RWPE1 (cell line): ENCODE data around the gene CALML6.
A peak's percentile ranks its signal among the peaks of the same experiment; 100 is the strongest.

Experiments used
- CTCF ChIA-PET: fragments of 350-600 bp; sonication (Branson Sonifier 250); formaldehyde crosslinking; extraction: SDS; loops from one replicate; lab custom pipeline; 2021; lab: Yijun Ruan, JAX
- POLR2A ChIA-PET: fragments of 400-600 bp; formaldehyde crosslinking; extraction: SDS; loops from one replicate; lab custom pipeline; 2020; ENCODE audit warnings: antibody characterized with exemption; ENCODE audit not compliant: low non-redundant PET; lab: Yijun Ruan, JAX
- DNase-seq: peaks from one replicate; pipeline ENCODE4 v3.0.0; 2012; ENCODE audit warnings: low spot score
- H3K27ac ChIP-seq: fragments of 450-650 bp; 2 replicates; pipeline ENCODE4 v1.5.1; 2017
- TF ChIP-seq, protein P1 (sequence below): fragments of 450-650 bp; conservative IDR thresholded peaks from 2 replicates; pipeline ENCODE4 v1.5.1; 2017; ENCODE audit warnings: low read depth, mild to moderate bottlenecking

Gene CALML6, protein sequence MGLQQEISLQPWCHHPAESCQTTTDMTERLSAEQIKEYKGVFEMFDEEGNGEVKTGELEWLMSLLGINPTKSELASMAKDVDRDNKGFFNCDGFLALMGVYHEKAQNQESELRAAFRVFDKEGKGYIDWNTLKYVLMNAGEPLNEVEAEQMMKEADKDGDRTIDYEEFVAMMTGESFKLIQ

DNA sequence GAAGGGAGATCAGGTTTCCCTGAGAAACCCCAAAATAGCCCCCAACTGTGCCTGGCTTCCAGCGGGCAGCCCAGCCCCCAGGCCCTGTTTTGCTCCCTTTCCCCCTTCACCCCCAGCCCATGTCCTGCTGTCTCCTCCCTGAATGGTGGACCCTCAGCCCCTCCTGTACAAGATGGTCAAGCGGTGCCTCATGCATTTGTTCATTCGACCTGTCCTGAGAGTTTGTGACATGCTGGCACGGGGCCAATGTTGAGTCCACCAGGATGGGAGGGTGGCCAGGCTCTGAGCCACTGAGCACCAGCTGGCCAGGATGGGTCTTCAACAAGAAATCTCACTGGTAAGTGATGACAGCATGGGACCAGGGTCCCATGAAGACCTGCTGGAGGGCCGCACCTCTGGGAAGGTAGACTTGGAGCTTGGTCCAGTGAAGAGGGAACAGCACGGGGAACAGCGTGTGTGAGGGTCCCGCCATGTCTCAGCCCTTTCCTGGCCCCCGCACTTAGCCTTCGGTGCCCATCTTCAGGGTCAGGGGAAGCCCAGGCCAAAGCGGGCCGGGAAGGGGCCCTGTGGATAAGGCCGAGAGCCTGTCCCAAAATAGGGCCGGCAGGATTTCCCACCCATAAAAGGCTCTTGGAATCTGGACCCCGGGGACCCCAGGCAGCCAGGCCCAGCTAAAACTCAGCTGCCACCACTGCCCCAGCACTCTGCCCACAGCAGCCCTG lies at the start of gene CALML6:
CALML6 (plus strand) TSS at position 290 of the 722 bp plus-strand sequence; CDS start at position 311, 21 bp downstream.
- TF ChIP-seq, protein P1, sequence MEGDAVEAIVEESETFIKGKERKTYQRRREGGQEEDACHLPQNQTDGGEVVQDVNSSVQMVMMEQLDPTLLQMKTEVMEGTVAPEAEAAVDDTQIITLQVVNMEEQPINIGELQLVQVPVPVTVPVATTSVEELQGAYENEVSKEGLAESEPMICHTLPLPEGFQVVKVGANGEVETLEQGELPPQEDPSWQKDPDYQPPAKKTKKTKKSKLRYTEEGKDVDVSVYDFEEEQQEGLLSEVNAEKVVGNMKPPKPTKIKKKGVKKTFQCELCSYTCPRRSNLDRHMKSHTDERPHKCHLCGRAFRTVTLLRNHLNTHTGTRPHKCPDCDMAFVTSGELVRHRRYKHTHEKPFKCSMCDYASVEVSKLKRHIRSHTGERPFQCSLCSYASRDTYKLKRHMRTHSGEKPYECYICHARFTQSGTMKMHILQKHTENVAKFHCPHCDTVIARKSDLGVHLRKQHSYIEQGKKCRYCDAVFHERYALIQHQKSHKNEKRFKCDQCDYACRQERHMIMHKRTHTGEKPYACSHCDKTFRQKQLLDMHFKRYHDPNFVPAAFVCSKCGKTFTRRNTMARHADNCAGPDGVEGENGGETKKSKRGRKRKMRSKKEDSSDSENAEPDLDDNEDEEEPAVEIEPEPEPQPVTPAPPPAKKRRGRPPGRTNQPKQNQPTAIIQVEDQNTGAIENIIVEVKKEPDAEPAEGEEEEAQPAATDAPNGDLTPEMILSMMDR, result no peak
- CTCF ChIA-PET, result interaction anchor here (1.6 kb wide), 1 partner anchor 129 kb away, joined by 4 read pairs; no protein-coding TSS in a partner anchor
- POLR2A ChIA-PET, result no interaction called here
- no peak for DNase-seq
- 0 out of 2 replicates have a peak within 1 kb of the TSS, but pooled peaks have one; percentile 2 for H3K27ac ChIP-seq

DNA sequence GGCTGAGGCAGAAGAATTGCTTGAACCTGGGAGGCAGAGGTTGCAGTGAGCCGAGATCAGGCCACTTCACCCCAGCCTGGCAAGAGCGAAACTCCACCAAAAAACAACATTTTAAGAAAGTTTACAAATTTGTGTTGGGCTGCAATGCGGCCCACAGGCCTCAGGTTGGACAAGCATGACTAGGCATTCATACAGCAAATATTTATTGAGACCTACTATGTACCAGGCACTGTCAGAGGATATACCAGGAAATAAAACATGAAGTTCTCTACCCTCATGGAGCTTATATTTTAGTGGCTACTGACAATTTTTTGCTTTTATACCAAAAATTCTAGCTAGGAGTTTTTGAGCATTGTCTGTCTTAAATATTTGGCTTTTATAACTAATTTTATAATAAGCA lies 47.9 kb upstream of the CALML6 start:
- ChIA-PET CTCF (interaction anchor here (0.6 kb wide), 1 partner anchor 78 kb away, joined by 3 read pairs; no protein-coding TSS in a partner anchor), POLR2A (no interaction called here)
- no peak overlapping the region for H3K27ac ChIP-seq
- TF ChIP-seq, protein P1, result no peak
- no peak for DNase-seq

DNA sequence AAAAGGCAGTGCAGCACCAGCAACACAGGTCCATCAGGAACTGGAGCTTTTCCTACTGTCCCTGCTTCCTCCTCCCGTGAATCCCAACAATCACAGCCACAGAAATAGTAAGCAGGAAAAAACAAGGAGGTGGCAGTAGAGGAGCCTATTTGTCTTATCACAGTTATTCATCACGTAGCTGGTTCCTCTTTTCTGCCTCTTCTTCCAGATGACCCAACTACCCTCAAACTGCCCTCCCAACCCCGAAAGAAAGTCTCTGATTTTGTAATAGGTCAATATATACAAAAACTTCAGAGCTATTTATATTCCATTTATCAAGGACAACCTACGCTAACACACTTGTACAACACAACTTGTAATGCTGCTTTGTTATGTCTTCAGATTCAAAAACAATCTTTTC lies 45.6 kb upstream of the CALML6 start:
- no peak for DNase-seq
- ChIA-PET CTCF (interaction anchor here (0.6 to 1.0 kb wide), 2 partner anchors 11 to 70 kb away, joined by 4 read pairs; no protein-coding TSS in a partner anchor), POLR2A (no interaction called here)
- no peak overlapping the region for H3K27ac ChIP-seq
- TF ChIP-seq, protein P1, result no peak

DNA sequence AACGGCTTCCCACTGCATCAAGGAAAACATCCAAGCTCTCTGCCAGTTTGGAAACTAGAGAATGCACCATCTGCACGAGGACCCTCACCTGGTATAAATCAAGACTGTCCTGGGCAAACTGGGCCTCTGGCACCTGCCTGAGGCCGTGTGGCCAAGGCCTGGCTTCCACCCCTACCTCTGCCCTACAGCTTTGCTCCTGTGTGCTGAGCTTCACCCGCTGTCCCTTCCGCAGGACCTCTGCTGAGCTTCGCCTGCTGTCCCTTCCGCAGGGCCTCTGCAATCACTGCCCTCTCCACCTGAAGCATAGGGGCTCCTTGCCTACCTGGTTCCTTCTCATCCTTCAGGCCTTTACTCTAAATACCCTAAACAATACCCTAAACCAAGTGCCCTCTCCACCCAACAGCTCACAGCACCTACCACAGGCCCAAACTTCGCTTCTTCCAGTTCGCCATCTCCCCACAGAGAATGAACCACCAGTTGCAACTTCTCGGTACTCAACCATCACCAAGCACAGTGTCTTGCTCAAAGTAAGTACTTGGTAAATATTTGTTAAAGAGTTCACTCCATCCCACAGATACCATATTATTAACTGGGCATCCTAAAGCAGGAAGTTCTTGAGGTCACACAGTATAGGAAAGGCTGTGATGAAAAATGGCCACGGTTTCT lies 42.6 kb upstream of the CALML6 start:
- DNase-seq, result no peak
- TF ChIP-seq, protein P1, result no peak
- peak overlapping the region; percentile 16; the same call in 1 of the 2 replicates for H3K27ac ChIP-seq
- ChIA-PET CTCF (interaction anchor here (0.6 kb wide), 1 partner anchor 1056 kb away, joined by 5 read pairs; no protein-coding TSS in a partner anchor), POLR2A (no interaction called here)

DNA sequence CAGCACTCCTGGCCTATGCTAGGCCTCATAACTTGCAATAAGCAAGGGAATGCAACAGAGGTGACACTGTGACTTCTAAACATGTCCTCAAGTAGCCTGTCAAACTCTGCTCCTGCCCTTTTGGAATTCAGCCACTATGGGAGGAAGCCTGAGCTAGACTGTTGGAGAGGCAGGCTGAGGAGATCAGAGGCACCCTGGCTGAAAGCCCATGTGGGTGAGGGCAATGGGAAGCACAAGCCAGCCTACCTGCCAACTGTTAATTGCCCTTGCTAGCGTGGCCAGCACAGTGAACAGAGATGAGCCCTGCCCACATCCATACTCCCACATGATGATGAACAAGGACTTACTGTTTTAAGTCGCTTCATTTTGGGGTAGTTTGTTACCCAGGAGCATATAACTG lies 41.9 kb upstream of the CALML6 start:
- TF ChIP-seq, protein P1, result no peak
- no peak for DNase-seq
- POLR2A ChIA-PET, result no interaction called here
- CTCF ChIA-PET, result no interaction called here
- peak overlapping the region; percentile 28 for H3K27ac ChIP-seq

DNA sequence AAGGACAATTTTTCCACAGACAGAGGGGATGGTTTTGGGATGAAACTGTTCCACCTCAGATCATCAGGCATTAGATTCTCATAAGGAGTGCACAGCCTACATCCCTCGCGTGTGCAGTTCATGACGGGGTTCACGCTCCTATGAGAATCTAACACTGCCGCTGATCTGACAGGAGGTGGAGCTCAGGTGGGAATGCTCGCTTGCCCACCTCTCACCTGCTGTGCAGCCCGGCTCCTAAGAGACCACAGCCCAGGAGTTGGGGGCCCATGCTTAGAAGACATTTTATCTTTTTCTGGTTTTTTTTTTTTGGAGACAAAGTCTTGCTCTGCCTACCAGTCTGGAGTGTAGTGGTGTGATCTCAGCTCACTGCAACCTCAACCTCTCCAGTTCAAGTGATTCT lies 40.2 kb upstream of the CALML6 start:
- POLR2A ChIA-PET, result interaction anchor here (0.6 to 0.7 kb wide), 2 partner anchors 11 to 99 kb away, joined by 3 to 4 read pairs; no protein-coding TSS in a partner anchor
- DNase-seq, result no peak
- TF ChIP-seq, protein P1, result no peak
- CTCF ChIA-PET, result interaction anchor here (0.6 kb wide), 1 partner anchor 196 kb away, joined by 3 read pairs; no protein-coding TSS in a partner anchor
- peak overlapping the region; percentile 28 for H3K27ac ChIP-seq
